Neural progenitor cell (in vitro differentiated cells): ENCODE results near the gene MEF2B.

ENCODE experiments used
- CTCF ChIP-seq: fragments of 200-600 bp; sonication (generic); IDR thresholded peaks from 2 replicates; pipeline ENCODE4 v1.5.1; 2017; ENCODE audit warnings: antibody characterized with exemption, mild to moderate bottlenecking
- EZH2phosphoT487 ChIP-seq: fragments of 200-600 bp; sonication (generic); IDR thresholded peaks from 2 replicates; pipeline ENCODE4 v1.6.1; 2017; ENCODE audit warnings: antibody characterized with exemption

- TF ChIP-seq CTCF (no peak), EZH2phosphoT487 (no peak)
These were observed 17.2 kb downstream of the MEF2B start for GRCh38 chr19:19152668-19153384.
